Measurements from ENCODE around the gene TNRC18.

DNA sequence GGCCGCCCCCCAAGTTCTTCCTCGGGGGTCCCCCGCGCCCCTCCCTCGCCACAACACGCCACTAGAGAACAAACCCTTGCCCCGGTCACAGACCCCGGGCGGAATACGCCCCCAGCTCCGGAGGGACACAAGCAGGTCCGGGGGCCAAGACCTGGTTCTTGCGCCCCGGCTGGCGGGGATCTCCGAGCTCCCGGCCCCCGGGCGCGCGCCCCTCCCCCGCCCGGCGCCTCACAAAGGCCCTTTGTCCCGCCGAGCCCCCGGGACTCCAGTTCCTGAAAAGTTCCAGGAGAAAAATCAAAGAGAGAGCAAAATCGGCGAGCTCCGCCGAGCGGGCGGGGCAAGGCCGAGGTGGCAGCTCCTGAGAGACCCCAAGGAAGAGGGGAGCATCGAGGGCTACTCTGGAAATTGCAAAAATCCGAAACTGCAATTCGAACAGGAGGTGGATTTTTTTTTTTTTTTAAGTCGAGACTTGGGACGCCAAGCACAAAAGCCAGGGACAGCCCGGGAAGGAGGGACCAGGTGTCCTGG is 4.0 kb downstream of the TNRC18 start:
- TF ChIP-seq YY1 (tag by site-specific recombination; IDR thresholded peaks at IDR 0.05) (no peak), ZNF341 (tag by site-specific recombination; IDR thresholded peaks at IDR 0.05; ENCODE audit: low read depth) (no peak), ZFP37 (tag by site-specific recombination; IDR thresholded peaks at IDR 0.05) (no peak), SETDB1 (IDR thresholded peaks at IDR 0.05; ENCODE audit: insufficient read length, low read length) (no peak)
- TF ChIP-seq, protein P1, sequence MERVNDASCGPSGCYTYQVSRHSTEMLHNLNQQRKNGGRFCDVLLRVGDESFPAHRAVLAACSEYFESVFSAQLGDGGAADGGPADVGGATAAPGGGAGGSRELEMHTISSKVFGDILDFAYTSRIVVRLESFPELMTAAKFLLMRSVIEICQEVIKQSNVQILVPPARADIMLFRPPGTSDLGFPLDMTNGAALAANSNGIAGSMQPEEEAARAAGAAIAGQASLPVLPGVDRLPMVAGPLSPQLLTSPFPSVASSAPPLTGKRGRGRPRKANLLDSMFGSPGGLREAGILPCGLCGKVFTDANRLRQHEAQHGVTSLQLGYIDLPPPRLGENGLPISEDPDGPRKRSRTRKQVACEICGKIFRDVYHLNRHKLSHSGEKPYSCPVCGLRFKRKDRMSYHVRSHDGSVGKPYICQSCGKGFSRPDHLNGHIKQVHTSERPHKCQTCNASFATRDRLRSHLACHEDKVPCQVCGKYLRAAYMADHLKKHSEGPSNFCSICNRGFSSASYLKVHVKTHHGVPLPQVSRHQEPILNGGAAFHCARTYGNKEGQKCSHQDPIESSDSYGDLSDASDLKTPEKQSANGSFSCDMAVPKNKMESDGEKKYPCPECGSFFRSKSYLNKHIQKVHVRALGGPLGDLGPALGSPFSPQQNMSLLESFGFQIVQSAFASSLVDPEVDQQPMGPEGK (tag by site-specific recombination; IDR thresholded peaks at IDR 0.05): no peak
- TF ChIP-seq, protein P2, sequence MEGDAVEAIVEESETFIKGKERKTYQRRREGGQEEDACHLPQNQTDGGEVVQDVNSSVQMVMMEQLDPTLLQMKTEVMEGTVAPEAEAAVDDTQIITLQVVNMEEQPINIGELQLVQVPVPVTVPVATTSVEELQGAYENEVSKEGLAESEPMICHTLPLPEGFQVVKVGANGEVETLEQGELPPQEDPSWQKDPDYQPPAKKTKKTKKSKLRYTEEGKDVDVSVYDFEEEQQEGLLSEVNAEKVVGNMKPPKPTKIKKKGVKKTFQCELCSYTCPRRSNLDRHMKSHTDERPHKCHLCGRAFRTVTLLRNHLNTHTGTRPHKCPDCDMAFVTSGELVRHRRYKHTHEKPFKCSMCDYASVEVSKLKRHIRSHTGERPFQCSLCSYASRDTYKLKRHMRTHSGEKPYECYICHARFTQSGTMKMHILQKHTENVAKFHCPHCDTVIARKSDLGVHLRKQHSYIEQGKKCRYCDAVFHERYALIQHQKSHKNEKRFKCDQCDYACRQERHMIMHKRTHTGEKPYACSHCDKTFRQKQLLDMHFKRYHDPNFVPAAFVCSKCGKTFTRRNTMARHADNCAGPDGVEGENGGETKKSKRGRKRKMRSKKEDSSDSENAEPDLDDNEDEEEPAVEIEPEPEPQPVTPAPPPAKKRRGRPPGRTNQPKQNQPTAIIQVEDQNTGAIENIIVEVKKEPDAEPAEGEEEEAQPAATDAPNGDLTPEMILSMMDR (tag by site-specific recombination; IDR thresholded peaks at IDR 0.05): no peak

Data from HEK293 (cell line).